ENCODE measurements around the gene PTPN3.
"Not testable (repeated sequence)": the region's sequence is repeated elsewhere in the genome, so short reads cannot be mapped to it uniquely, and the experiment has no call there.

The PTPN3 gene, protein sequence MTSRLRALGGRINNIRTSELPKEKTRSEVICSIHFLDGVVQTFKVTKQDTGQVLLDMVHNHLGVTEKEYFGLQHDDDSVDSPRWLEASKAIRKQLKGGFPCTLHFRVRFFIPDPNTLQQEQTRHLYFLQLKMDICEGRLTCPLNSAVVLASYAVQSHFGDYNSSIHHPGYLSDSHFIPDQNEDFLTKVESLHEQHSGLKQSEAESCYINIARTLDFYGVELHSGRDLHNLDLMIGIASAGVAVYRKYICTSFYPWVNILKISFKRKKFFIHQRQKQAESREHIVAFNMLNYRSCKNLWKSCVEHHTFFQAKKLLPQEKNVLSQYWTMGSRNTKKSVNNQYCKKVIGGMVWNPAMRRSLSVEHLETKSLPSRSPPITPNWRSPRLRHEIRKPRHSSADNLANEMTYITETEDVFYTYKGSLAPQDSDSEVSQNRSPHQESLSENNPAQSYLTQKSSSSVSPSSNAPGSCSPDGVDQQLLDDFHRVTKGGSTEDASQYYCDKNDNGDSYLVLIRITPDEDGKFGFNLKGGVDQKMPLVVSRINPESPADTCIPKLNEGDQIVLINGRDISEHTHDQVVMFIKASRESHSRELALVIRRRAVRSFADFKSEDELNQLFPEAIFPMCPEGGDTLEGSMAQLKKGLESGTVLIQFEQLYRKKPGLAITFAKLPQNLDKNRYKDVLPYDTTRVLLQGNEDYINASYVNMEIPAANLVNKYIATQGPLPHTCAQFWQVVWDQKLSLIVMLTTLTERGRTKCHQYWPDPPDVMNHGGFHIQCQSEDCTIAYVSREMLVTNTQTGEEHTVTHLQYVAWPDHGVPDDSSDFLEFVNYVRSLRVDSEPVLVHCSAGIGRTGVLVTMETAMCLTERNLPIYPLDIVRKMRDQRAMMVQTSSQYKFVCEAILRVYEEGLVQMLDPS

DNA sequence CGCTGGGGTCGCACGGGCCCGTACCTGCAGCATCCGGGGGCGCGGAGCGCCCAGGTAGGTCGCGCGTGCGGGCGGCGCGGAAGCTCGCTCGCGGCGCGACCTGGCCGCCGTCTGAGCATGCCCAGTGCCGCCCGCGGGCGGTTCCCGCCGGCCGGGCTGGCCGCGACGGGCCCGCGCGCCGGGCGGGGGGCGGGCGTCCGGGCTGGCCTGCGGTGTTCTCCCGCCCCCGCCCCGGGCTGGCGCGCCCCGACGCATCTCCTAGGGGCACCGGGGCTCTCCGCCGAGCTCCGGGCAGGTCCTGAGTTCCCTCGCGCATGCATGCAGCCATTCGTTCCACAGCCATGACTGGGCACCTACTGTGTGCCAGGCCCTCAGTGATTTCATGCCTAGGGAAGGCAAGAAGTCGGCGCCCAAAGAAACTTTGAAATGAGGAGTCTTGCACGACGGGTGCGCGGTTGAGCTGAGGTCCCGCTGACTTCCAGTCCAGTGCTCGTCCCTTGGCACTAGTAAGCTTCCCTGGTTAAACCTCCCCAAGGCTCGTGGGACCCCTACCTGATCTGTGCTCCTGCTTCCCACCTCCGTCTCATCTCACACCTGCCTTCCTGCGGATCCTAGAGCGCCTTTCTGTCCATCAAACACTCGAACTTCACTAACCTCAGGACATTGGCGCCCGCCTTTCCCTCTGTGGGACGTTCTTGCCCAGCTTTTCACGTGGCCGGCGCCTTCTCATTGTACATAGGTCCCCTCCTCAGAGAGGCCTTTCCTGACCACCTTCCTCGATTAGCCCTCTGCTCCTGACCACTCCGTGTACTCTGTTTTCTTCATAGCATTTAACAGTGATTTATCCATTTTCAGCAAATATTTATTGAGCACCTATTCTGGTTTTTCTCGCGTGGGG is at the start of gene PTPN3:
PTPN3 (minus strand) TSS at position 113 of the 898 bp plus-strand sequence. CDS start 34,873 bp downstream, outside the sequence.
- DNase-seq: no peak

DNA sequence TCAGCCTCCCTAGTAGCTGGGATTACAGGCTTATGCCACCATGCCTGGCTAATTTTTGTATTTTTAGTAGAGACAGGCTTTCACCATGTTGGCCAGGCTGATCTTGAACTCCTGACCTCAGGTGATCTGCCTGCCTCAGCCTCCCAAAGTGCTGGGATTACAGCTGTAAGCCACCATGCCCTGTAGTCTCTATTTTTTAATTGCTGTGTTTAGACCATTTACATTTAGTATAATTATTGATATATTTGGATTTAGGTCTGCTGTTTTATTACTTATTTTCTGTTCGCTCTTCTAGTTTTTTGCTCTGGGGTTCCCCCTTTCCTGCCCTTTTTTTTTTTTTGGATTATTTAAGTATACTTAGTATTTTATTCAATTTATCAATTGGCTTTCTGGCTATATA is 46.8 kb upstream of the PTPN3 start:
- DNase-seq: not testable (repeated sequence)

DNA sequence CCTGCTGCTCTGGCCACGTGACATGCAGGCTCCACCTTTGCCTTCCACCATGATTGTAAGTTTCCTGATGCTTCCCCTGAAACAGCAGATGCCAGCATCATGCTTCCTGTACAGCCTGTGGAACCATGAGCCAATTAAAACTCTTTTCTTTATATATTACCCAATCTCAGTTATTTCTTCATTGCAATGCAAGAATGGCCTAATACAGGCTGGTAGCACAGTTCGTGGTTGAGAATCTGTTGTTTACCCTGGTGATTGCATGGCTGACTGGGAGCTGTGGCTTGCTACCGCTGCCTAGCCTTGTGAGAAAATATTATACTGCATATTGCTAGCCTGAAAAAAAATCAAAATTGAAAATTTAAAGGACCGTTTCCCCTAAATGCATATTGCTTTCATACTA is 44.8 kb upstream of the PTPN3 start:
- no peak for DNase-seq

DNA sequence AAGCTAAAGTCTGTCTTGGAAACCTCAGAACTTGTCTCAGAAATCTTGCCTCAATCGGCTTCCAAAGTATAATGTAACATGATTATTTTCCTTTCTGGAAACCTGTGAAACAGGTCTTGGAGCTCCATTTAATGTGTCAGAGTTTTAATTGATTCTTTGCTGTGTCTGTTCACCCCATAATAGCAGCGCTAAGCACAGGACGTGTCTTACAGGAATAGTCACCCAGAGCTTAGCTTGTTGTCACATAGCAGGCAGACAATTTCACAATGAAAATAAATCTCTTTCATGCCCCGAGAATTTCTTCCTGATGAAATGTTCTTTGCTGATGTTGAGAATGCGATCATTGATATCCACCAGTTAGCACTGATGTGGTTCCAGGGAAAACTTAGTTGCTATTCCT is 40.2 kb upstream of the PTPN3 start:
- DNase-seq: no peak

DNA sequence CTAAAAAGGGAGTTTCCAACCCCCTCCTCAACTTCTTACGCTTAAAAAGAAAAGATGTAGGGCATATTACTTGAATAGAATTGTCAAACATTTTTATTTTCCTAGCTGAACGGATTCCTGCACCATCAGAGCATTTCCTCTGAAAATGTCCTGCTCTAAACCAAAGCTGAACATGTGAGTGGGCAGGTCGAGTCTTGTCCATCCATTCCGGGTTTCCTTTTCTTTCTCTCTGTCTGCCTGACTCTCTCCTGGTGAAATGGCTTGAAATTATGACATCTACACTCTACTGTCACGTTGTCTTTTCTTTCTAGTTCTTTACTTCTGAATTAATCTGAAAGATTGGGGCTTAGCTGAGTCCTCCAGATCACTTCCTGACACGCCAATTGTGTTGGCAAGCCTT is 39.2 kb upstream of the PTPN3 start:
- no peak for DNase-seq

DNA sequence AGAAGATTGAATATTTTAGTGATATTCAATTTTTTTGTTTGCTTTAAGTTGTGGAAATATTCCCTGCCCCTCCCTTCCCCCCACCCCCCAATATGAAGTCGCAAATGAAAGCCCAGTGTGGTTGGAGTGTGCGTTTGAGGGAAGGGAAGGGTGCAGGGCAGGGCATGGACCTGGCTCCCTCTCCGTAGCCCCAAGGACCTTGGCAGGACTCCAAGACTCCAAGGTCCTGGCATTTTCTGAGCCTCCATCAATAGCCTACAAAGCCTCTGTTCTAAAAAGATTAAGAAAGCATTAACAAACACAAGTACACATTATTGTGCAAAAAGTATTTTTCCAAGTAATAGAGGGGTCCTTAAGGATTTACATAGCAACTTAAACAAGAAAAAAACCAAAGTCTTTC is 38.8 kb upstream of the PTPN3 start:
- no peak for DNase-seq

DNA sequence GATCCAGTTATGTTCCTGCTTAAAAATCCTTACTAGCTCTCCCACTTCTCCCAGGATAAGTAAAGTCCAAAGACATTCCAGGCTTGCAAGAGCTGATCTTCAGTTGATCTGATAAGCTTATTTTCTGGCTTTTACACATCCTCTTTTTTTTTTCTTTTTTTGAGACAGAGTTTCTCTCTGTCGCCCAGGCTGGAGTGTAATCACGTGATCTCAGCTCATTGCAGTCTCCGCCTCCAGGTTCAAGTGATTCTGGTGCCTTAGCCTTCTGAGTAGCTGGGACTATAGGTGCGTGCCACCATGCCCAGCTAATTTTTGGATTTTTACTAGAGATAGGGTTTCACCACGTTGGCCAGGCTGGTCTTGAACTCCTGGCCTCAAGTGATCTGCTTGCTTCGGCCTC is 37.3 kb upstream of the PTPN3 start:
- DNase-seq: no peak

DNA sequence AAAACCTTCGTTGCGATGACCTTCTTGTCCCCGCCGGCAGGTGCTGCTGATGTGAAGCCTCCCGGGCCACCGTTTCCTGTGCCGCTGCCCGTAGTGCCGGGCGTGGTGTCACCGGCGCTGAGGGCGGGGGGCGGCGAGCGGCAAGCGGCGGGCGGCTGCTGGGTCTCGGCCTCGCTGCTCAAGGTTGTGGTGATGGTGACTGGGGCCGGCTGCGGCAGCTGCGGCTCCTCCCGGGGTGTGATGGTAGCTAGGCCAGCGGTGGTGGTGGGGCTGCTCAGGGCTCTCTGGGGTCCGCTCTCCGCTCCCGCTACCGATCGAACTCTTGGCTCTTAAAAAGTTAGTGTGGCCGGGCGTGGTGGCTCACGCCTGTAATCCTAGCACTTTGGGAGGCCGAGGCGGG is 36.0 kb upstream of the PTPN3 start:
- no peak for DNase-seq

DNA sequence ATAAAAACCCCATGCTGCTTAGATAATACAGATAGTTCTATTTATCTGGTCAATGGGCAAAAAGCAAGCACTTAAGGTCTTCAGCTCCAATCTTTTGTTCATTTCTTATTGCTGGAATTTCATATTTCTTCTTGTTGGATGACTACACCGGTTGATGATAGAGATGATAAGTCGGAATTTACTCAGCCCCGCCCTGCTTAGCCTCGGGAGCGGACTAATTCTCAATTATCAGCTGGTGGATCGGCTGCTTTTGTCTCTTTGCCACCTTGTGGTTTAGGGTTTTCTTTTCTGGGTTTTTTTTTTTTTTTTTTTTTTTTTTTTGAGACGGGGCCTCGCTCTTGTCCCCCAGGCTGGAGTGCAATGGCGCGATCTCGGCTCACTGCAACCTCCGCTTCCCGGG is 34.5 kb upstream of the PTPN3 start:
- DNase-seq: not testable (repeated sequence)

DNA sequence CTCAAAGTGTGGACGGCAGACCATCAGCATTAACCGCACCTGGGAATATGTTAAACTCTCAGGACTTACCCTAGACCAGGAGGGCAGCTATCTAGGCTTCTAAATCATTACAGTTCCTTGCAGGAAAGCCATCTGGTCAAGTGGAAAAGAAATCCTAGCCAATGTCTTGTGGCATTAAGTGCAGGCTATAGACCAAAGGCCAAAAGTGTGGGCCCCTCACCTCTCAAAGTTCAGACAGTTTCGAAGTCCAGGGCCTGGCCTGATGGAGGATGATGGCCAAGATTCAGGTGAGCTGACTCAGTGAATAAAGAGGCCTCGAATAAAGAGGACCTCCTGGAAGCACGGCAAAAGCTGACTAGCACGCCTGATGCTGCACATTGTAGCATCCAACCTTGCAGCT is 24.0 kb upstream of the PTPN3 start:
- DNase-seq: no peak

DNA sequence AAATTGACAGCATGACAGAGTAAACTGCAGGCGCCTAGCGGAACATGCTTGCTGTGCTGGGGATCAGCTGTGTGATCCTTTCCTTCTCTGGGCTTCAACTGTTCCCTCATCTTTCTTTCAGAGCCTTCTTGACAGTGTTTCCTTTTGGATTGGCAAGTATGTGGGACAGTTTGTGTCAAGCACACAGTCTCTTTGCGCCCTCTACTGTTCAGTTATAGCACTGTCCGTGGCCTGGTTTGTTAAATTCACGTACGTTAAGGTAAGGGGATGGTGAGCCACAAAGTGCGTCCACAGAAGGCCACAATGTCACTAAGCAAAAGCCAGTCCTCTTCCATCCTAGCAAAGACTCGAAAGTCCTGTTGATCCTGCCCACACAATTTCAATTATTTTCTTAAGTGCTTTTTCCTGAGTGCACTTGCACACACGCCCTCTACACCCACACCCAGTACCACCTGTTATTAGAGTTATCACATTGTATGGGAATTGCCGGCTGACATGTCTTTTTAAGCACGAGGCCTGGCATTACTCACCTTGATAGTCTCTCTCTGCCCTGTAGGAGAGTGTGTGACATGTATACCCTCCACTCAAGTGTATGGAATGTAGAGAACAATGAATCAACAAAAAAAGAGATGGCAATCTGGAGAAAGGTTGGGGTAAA is 22.5 kb upstream of the PTPN3 start:
- peak; percentile 71 to 79 for DNase-seq

DNA sequence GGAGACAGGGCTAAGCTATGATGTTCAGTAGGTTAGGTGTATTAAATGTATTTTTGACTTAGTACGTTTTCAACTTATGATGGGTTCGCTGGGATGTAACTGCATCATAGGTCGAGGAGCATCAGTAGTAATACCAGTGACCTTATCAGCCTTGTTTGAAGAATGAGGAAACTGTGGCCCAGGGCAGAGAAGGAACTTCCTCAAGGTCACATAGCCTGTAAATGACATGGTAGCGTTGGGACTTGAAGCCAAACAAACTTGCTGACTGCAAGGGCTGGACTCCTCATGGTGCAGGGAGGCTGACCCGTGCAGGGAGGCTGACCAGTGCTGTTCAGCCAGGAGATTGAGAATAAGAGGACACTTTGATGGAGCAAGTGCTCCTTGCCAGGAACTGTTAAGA is 21.3 kb upstream of the PTPN3 start:
- peak; percentile 38 to 54 for DNase-seq

DNA sequence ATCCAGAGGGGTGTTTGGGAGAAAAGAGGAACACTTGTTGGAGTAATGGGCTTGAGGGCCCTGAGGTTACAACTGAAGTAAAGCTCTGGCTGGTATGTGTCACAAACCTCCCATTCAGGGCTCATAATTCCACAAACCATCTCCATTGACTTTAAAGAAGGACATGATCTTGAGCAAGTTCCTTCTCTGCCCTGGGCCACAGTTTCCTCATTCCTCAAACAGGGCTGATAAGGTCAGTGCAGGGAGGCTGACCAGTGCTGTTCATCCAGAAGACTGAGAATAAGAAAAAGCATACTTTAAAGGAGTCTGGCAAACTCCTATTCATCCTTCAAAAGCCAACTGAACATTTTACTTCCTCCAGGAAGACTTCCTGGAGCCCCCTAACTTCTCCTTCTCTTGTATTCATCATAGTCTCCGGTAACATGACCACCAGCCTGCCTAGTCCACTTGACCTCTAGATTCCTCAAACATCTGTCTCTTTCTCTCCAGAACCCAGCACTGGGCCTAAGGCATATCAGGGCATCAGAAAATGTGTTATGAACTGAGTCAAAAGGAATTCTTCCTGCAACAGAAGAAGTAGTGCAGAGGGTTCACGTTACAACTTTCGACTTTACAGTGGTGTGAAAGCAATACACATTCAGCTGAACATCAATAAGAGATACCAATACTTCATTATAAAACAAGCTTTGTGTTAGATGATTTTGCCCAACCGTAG is 20.7 kb upstream of the PTPN3 start:
- DNase-seq: no peak

DNA sequence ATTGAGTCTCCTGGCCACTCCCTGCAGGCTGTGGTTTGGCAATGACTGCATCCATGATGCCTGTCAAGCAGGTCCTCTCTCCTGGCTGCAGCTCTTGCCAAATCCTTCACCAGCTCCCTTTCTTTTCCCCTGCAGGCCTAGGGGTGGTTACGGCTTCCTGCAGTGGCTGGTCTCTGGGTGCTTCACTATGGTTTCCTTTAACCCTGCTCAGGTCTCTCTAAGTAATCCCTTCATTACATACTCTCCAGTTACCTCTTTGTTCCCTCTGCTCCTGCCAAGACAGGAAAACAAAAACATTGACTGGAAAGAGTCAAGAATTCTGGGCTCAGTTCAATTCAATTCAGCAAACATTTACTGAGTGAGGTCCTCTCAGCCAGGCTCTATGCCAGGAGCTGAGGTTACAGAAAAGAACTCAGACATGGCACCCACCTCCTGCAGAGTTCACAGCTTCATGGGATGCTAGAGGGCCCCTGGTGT is 19.8 kb upstream of the PTPN3 start:
- DNase-seq: no peak

DNA sequence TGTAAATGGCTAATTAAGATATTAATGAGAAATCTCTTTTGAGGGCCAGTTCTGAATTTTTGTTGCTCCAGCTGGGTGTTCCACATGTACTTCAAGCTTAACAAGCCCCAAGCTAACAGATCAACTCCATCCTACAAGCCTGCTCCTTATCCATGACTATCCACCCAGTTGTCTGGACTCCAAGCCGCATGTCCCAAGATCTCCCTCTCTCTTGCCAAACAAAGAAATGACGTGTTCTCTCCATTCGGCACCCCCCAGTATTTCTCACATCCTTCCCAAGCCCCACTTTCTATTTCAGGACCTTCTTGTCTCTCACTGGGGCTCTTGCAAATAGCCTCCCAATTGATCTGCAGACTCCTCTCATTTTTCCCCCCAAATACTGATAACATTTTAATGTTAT is 15.8 kb upstream of the PTPN3 start:
- no peak for DNase-seq

DNA sequence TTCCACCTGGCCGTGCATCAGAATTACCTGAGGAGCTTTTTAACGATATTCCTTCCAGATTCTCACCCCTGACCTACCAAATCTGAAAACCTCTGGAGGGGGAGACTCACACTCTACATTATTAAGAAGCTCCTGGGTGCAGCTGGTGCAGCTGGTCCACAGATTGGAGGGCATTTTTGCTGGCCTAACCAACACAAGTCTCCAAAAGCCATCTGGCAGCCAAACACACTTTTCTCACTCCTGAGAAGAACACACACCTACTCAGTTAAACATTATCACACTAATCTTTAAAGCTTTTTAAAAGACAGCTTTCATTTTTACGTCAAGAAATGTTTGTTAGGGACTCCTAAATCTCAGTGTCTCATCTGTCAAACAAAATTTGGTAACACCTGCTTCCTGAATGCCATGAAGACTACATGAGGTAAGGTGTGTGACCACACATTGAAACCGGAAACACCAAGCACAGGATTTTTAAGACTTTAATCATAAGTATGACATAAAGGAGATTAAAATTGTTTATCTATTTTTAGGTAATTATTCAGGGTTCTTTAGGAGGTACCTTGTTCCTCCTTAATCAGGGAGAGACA is 14.2 kb upstream of the PTPN3 start:
- no peak for DNase-seq

DNA sequence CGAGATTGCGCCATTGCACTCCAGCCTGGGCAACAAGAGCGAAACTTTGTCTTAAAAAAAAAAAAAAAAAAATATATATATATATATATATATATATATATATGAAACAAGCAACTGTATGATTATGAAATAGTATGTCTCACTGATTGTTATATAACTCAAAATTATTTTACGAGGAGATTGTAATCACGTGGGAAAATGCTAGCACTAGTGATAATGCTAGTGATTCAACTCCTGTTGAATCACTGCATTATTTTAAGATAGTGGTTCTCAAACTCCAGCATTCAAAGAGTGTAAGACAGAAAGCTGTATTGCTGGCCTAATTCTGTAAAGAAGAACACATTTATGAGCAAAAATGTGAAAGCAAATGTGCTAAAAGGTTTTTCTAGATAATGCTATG is 12.4 kb upstream of the PTPN3 start:
- no peak for DNase-seq

DNA sequence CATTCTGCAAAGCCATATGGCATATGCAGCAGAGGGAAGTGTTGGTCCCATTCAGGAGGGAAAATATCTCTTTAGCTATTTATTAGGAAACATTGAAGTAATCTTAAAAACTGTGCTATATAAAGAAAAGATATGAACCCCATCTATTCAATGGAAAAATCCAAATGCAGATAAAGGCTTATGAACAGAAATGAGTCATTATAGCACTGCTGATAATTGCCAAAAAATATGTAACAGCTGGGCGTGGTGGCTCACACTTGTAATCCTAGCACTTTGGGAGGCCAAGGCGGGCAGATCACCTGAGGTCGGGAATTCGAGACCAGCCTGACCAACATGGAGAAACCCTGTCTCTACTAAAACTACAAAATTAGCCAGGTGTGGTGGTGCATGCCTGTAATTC is 11.9 kb upstream of the PTPN3 start:
- not testable (repeated sequence) for DNase-seq

DNA sequence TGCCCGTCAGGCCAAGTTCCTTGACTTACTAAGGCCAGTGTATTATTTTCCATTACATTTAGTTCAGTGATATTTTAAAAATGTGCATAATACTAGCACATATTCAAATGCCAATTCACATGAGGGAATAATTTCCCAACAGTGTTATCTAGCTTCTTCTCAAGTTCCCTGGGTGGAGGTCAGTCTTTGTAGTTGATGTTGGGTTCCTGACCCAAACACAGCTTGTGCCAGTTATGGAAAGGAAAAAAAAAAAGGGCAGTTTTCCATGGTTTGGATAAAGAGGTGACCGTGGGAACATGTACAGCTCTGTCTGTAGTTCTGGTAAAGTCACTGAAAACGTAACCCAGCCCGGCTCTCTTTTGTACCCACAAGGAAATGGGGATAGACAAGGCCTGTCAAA is 11.5 kb upstream of the PTPN3 start:
- no peak for DNase-seq

DNA sequence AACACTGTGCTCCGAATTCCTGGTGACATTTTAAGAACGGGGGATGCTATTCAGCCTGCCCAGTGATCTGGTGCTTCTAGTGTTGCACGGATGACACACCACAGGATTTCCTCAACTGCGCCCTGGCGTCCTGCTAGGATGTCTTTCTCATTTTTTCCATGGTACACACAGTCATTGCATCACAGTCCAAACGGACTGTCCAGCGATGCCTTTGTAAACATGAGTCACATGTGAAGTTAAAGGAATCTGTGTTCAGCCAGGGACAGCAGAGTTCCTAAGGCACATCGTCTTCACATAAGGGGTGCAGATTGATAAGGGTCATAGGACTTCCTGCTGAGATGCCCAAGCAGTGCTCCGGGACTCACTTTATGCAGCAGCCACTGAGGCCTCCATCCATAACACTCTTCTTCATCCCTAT is 9.3 kb upstream of the PTPN3 start:
- no peak for DNase-seq

DNA sequence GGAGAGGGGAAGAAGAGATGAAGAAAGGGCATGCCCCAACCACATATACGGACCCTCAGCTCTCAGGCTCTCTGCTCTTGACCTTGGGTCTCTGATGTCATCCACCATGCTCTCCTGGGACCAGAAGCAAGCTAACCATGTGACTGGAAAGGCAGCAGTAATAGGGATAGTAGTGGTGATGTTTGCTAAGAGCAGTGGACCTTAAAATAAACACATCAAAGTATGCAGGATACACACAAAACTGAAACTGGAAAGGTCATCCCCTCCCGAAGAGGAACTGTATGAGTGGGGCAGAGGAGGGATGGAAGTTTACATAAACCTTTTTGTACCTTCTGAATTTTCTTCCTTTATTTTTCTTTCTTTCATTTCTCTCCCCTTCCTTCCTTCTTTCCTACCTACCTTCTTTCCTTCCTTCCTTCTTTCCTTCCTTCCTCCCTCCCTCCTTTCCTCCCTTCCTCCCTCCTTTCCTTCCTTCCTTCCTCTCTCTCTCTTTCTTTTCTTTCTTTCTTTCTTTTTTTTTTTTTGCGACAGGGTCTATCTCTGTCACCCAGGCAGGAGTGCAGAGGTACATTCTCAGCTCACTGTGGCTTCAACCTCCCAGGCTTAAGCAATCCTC is 8.1 kb upstream of the PTPN3 start:
- DNase-seq: no peak
